Neuronal stem cell (in vitro differentiated cells): Measurements from ENCODE around the gene VTN.

Experiments
- DNase-seq: peaks from one replicate; pipeline ENCODE4 v3.0.0-alpha.2; 2013; ENCODE audit warnings: low spot score
- H2AFZ ChIP-seq: one replicate; pipeline ENCODE4 v1.6.1; 2013; ENCODE audit warnings: mild to moderate bottlenecking, low read length, inconsistent platforms
- H2AK5ac ChIP-seq: 2 replicates; pipeline ENCODE4 v1.6.1; 2013; ENCODE audit warnings: low read depth, mild to moderate bottlenecking, inconsistent platforms, low read length, moderate library complexity, mixed read lengths
- H2BK120ac ChIP-seq: 2 replicates; pipeline ENCODE4 v1.6.1; 2013; ENCODE audit warnings: low read depth, mild to moderate bottlenecking, inconsistent platforms, low read length, moderate library complexity, mixed read lengths
- H2BK12ac ChIP-seq: one replicate; pipeline ENCODE4 v1.6.1; 2013; ENCODE audit warnings: low read length, inconsistent platforms
- H2BK15ac ChIP-seq: 2 replicates; pipeline ENCODE4 v1.6.1; 2013; ENCODE audit warnings: mild to moderate bottlenecking, low read length, inconsistent platforms, mixed read lengths
- H2BK5ac ChIP-seq: one replicate; pipeline ENCODE4 v1.6.1; 2013; ENCODE audit warnings: inconsistent platforms, mild to moderate bottlenecking, low read length, moderate library complexity
- H3K14ac ChIP-seq: one replicate; pipeline ENCODE4 v1.6.1; 2013; ENCODE audit warnings: low read length, inconsistent platforms
- H3K18ac ChIP-seq: 2 replicates; pipeline ENCODE4 v1.6.1; 2013; ENCODE audit warnings: low read length, inconsistent platforms
- H3K23ac ChIP-seq: 2 replicates; pipeline ENCODE4 v1.6.1; 2013; ENCODE audit warnings: low read depth, mild to moderate bottlenecking, mixed read lengths, low read length, inconsistent platforms; ENCODE audit not compliant: poor library complexity
- H3K27ac ChIP-seq: replicated peaks from 3 replicates; pipeline ENCODE4 v1.5.1; 2013; ENCODE audit warnings: low read length, inconsistent platforms
- H3K27me3 ChIP-seq, 3 experiments: 2 replicates each; pipeline ENCODE4 v1.6.1; 2013; ENCODE audit warnings: low read length in 3 of 3, mild to moderate bottlenecking in 2 of 3, inconsistent platforms in 1 of 3, low read depth in 1 of 3, mixed read lengths in 1 of 3, moderate library complexity in 1 of 3; ENCODE audit not compliant: control insufficient read depth in 3 of 3, insufficient read depth in 3 of 3
- H3K36me3 ChIP-seq, 2 donors: replicated peaks in 1 of 2; 2 replicates each; pipeline ENCODE4 v1.6.1; 2013; ENCODE audit warnings: low read length in 2 of 2; ENCODE audit not compliant: control insufficient read depth in 2 of 2, insufficient read depth in 2 of 2
- H3K4ac ChIP-seq: 2 replicates; pipeline ENCODE4 v1.6.1; 2013; ENCODE audit warnings: inconsistent platforms, mild to moderate bottlenecking, low read length, moderate library complexity
- H3K4me1 ChIP-seq, 2 donors: 1 replicate in 1 of 2; 2 replicates in 1 of 2; pipeline ENCODE4 v1.6.1; 2013; ENCODE audit warnings: low read length in 2 of 2, low read depth in 1 of 2; ENCODE audit not compliant: control insufficient read depth in 2 of 2, insufficient read depth in 1 of 2
- H3K4me2 ChIP-seq: one replicate; pipeline ENCODE4 v1.6.1; 2013; ENCODE audit warnings: mild to moderate bottlenecking, low read length, inconsistent platforms; ENCODE audit not compliant: insufficient read depth, poor library complexity, severe bottlenecking
- H3K4me3 ChIP-seq, 2 donors: 2 replicates each; pipeline ENCODE4 v1.5.1; 2013; ENCODE audit warnings: low read length in 2 of 2, mild to moderate bottlenecking in 2 of 2, inconsistent platforms in 1 of 2, moderate library complexity in 1 of 2
- H3K79me1 ChIP-seq: one replicate; pipeline ENCODE4 v1.6.1; 2013; ENCODE audit warnings: low read depth, mild to moderate bottlenecking, inconsistent platforms, low read length, moderate library complexity
- H3K9ac ChIP-seq: one replicate; pipeline ENCODE4 v1.6.1; 2013; ENCODE audit warnings: mild to moderate bottlenecking, low read depth, low read length, inconsistent platforms; ENCODE audit not compliant: poor library complexity
- H3K9me3 ChIP-seq, 2 donors: replicated peaks in 1 of 2; 2 replicates each; pipeline versions ENCODE3 to v1.6.1; 2013; ENCODE audit warnings: low read length in 2 of 2, mild to moderate bottlenecking in 2 of 2, inconsistent platforms in 1 of 2, low read depth in 1 of 2, mixed read lengths in 1 of 2, moderate library complexity in 1 of 2; ENCODE audit not compliant: control insufficient read depth in 2 of 2, insufficient read depth in 1 of 2
- H4K8ac ChIP-seq: one replicate; pipeline ENCODE4 v1.6.1; 2013; ENCODE audit warnings: low read depth, mild to moderate bottlenecking, inconsistent platforms, low read length, moderate library complexity
- H4K91ac ChIP-seq: one replicate; pipeline ENCODE4 v1.6.1; 2013; ENCODE audit warnings: low read length, low read depth, mild to moderate bottlenecking, inconsistent platforms; ENCODE audit not compliant: poor library complexity
- WGBS, 2 donors: extraction: QIAGEN DNeasy Blood & Tissue Kit; methylation state at CpG; one replicate each; pipeline ENCODE4 v1.1.7; 2013; ENCODE audit warnings: missing lambda C conversion rate in 2 of 2, mixed read lengths in 1 of 2; ENCODE audit not compliant: insufficient read length in 2 of 2, insufficient replicate concordance in 1 of 2; ENCODE audit errors: extremely low coverage in 2 of 2; 5-methylcytosine and 5-hydroxymethylcytosine counted together

The VTN gene

GRCh38 chr17:28324267-28324745 lies 45.8 kb downstream of the VTN start:
- Histone ChIP-seq H3K4me3 (no peak overlapping the region), H3K18ac (no peak overlapping the region), H3K14ac (no peak overlapping the region), H3K27me3 (no peaks in the 10 kb centered on the region), H4K8ac (no peak overlapping the region), H2BK5ac (no peak overlapping the region), H2BK120ac (no peak overlapping the region), H2AFZ (no peak overlapping the region), H2BK12ac (no peak overlapping the region), H3K27ac (no peak overlapping the region), H4K91ac (no peak overlapping the region), H3K9me3 (peaks cover 0 to 10% of the 10 kb centered on the region in 2 donors), H2BK15ac (no peak overlapping the region), H3K9ac (no peak overlapping the region), H3K36me3 (peaks cover 19 to 91% of the 10 kb centered on the region in 2 donors), H3K4ac (no peak overlapping the region), H3K79me1 (peaks cover 2% of the 10 kb centered on the region), H3K23ac (no peak overlapping the region), H3K4me2 (no peak overlapping the region), H3K4me1 (peaks cover 13 to 29% of the 10 kb centered on the region in 2 donors), H2AK5ac (no peak overlapping the region)
- DNase-seq, result no peak
- WGBS, 2 donors, result no CpG with 5 or more reads among the region's 5 CpGs

- Histone ChIP-seq H3K23ac (no peak overlapping the region), H2BK5ac (no peak overlapping the region)
Measured at GRCh38 chr17:28320215-28321061, 49.7 kb downstream of the VTN start.

GRCh38 chr17:28319598-28319935 lies 50.5 kb downstream of the VTN start:
- DNase-seq, result no peak

More at GRCh38 chr17:28320215-28321061, 49.7 kb downstream of the VTN start:
- Histone ChIP-seq H2BK12ac (no peak overlapping the region), H3K9ac (no peak overlapping the region), H3K27ac (no peak overlapping the region), H3K4me3 (peak overlapping the region; percentile 58 to 96), H3K36me3 (peaks cover 0 to 53% of the 10 kb centered on the region in 2 donors), H3K4me2 (peak overlapping the region; percentile 56), H2AFZ (no peak overlapping the region), H3K14ac (no peak overlapping the region), H2AK5ac (no peak overlapping the region), H3K4me1 (peaks cover 17 to 28% of the 10 kb centered on the region in 2 donors), H3K18ac (no peak overlapping the region), H3K79me1 (peaks cover 2% of the 10 kb centered on the region), H2BK15ac (no peak overlapping the region), H3K27me3 (no peaks in the 10 kb centered on the region), H4K91ac (no peak overlapping the region), H4K8ac (no peak overlapping the region), H3K9me3 (peaks cover 0 to 10% of the 10 kb centered on the region in 2 donors), H3K4ac (no peak overlapping the region), H2BK120ac (no peak overlapping the region)
- no CpG with 5 or more reads among the region's 8 CpGs for WGBS, 2 donors
- no peak for DNase-seq

More at GRCh38 chr17:28319598-28319935, 50.5 kb downstream of the VTN start:
- peaks cover 0 to 44% of the 10 kb centered on the region in 2 donors for H3K36me3 ChIP-seq
- peak overlapping the region; percentile 93 for H3K9ac ChIP-seq
- no CpG with 5 or more reads among the region's 7 CpGs for WGBS, 2 donors
- H2BK5ac ChIP-seq, result peak overlapping the region; percentile 93
- no peak overlapping the region for H4K91ac ChIP-seq
- H3K79me1 ChIP-seq, result peaks cover 2% of the 10 kb centered on the region
- peak overlapping the region; percentile 58 to 96 for H3K4me3 ChIP-seq
- no peak overlapping the region for H3K18ac ChIP-seq
- peak overlapping the region; percentile 56 for H3K4me2 ChIP-seq
- peaks cover 0 to 10% of the 10 kb centered on the region in 2 donors for H3K9me3 ChIP-seq
- H3K23ac ChIP-seq, result no peak overlapping the region
- H3K27me3 ChIP-seq, result no peaks in the 10 kb centered on the region
- peak overlapping the region; percentile 74 for H3K27ac ChIP-seq
- no peak overlapping the region for H2BK12ac ChIP-seq
- no peak overlapping the region for H3K14ac ChIP-seq
- H2AK5ac ChIP-seq, result no peak overlapping the region
- H2AFZ ChIP-seq, result peak overlapping the region; percentile 87
- no peak overlapping the region for H3K4ac ChIP-seq
- H4K8ac ChIP-seq, result no peak overlapping the region
- H2BK15ac ChIP-seq, result no peak overlapping the region
- peaks cover 15 to 28% of the 10 kb centered on the region in 2 donors for H3K4me1 ChIP-seq
- no peak overlapping the region for H2BK120ac ChIP-seq
